NCI-H128 (cell line): Measurements from ENCODE around the gene STPG3.
"Not testable (repeated sequence)": the region's sequence is repeated elsewhere in the genome, so short reads cannot be mapped to it uniquely, and the experiment has no call there.

Source experiments
- DNase-seq: peaks from one replicate; lab custom pipeline; 2025; ENCODE audit not compliant: unreplicated experiment; lab: John Stamatoyannopoulos, UW

STPG3 gene

DNA sequence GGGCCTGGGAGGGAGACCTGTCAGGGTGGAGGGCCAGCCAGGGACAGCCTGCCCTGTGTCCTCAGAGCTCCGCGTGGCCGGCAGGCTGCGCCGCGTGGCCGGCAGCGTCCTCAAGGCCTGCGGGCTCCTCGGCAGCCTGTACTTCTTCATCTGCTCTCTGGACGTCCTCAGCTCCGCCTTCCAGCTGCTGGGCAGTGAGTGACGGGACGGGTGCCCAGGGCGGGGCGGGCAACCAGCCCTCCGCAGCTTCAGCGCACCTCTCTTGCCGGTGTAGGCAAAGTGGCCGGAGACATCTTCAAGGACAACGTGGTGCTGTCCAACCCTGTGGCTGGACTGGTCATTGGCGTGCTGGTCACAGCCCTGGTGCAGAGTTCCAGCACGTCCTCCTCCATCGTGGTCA is 18.6 kb upstream of the STPG3 start:
- DNase-seq = no peak

DNA sequence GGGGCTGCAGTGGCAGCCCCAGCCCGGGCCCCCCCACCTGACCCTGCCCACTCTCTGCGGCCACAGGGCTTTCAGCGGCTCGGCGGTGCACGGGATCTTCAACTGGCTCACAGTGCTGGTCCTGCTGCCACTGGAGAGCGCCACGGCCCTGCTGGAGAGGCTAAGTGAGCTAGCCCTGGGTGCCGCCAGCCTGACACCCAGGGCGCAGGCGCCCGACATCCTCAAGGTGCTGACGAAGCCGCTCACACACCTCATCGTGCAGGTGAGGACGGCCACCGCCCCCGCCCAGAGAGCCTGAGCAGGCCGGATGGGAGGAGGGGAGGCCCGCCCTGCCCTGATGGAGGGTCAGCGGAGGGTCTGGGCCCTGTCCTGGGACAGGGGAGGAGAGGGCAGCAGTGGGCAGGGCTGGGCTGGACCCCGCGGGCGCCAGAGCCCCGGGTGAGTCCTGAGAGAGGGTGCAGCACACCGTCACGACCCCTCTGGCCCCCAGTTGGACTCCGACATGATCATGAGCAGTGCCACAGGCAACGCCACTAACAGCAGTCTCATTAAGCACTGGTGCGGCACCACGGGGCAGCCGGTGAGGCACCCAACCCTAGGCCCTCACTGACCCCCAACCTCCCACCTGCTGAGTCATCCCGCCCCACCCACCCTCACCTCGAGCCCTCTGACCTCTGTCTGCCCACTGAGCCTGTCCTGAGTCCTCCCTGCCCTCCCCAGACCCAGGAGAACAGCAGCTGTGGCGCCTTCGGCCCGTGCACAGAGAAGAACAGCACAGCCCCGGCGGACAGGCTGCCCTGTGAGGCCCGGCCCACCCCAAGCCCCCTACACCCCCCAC is 17.7 kb upstream of the STPG3 start:
- DNase-seq = no peak

DNA sequence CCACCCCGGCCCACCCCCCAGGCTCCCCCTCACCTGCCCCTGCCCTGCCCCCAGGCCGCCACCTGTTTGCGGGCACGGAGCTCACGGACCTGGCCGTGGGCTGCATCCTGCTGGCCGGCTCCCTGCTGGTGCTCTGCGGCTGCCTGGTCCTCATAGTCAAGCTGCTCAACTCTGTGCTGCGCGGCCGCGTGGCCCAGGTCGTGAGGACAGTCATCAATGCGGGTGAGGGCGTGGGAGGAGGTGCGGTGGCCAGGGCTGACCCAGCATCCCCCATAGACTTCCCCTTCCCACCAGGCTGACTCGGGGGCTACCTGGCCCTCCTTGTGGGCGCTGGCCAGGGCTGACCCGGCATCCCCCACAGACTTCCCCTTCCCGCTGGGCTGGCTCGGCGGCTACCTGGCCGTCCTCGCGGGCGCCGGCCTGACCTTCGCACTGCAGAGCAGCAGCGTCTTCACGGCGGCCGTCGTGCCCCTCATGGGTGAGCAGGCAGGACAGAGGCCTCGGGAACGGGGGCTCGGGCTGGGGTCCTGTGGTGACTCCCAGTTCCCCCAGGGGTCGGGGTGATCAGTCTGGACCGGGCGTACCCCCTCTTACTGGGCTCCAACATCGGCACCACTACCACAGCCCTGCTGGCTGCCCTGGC is 16.9 kb upstream of the STPG3 start:
- DNase-seq = no peak

DNA sequence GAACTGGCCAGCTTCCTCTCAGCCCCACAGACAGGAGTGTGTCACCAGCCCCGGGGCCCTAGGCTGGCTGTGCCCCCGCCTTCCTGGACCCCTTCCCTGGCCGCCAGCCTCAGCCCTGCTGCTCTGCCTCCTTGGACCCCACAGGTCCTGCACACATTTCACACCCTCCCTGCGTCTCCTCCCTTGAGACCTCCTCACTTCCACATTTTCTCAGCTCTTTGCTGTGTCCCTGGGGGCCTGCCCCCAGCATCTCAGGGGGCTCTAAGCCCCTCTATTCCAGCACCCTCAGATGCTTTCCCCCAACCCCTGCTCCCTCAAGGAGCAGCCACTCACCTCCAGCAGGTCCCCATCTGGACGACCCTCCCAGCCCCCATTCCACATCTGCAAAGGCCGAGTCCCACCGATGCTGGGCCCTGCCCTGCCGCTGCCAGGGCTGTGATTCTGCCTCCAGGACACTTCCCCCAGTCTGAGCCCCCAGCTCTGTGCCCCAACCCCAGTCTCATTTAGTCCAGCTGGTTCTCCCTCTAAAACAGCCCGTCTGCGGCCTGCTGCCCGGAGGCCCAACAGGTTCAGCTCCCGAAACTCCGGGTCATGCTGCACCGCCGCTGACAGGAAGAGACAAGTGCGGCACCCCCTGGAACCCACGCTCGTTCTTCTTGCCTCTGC is 16.2 kb upstream of the STPG3 start:
- no peak for DNase-seq

DNA sequence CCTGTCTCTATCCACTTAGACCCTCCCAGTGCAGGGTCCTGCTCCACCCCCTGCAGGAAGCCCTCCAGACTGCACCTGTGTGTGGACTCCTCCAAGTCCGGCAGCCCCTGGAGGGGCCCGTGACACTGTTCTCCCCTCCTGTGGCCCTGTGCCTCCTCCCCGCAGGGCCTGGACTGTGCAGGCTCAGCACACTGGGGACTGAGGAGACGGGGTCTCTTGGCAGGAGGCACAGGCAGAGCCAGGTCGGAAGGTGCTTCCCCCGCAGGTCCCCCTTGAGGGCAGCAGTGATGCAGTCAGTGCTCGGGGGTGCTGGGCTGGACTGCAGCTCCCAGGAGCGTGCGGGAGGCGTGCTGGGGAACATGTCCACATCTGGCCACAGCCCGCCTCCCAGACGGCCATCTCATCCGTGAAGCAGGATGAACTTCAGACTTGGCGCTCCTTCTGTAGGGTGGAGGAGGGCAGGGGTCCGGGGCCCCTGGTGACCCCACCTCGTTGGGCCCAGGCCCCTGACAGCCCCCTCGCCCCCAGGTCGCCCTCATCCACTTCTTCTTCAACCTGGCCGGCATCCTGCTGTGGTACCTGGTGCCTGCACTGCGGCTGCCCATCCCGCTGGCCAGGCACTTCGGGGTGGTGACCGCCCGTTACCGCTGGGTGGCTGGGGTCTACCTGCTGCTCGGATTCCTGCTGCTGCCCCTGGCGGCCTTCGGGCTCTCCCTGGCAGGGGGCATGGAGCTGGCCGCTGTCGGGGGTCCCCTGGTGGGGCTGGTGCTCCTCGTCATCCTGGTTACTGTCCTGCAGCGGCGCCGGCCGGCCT is 15.5 kb upstream of the STPG3 start:
- DNase-seq = no peak

DNA sequence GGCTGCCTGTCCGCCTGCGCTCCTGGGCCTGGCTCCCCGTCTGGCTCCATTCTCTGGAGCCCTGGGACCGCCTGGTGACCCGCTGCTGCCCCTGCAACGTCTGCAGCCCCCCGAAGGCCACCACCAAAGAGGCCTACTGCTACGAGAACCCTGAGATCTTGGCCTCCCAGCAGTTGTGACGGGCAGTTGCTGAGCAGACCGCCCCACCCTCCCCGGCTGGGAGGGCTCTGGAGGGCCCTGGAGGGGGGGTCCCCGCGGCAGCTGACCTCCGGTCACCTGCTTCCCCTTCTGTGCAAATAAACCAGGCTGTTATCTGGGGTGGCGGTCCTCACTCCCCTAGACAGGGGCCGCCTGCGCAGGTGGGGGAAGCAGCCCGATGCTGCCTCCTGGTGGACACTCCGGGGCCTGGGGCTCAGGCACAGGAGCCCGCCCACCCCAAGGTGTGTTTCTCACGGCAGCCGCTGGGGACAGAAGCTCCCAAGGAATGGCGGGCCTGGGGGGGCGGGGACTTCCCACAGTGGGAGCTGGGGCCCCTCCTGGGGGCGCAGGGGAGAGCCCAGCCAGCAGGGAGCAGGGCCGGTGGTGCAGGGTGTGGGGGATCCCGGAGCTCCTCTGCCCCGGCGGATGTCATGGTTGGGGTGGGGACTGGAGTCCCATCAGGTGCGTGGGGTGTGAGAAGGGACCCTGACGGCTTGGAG is 14.7 kb upstream of the STPG3 start:
- DNase-seq = peak; percentile 81

DNA sequence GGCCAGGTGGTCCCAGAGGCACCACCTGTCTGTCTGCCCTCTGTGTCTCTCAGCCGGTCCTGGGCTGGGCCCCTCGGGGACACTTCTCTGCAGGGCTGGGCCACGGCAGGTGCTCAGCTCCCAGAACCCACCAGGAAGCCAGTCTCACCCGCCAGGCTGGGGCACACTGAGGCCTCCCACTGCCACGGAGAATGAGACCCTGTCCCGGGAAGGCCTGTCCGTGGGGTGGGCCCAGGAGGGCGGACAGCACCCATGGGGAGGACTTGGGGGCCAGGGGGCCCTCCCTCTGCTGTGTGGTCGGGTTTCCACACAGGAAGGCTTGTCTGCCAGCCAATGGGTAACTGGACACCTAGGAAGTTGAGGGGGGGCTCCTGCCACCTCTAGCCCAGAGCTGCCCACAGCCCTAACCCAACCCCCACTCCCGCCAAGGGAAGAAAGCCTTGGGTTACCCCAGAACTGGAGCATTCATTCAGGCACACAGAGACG is 14.1 kb upstream of the STPG3 start:
- DNase-seq = peak; percentile 31

DNA sequence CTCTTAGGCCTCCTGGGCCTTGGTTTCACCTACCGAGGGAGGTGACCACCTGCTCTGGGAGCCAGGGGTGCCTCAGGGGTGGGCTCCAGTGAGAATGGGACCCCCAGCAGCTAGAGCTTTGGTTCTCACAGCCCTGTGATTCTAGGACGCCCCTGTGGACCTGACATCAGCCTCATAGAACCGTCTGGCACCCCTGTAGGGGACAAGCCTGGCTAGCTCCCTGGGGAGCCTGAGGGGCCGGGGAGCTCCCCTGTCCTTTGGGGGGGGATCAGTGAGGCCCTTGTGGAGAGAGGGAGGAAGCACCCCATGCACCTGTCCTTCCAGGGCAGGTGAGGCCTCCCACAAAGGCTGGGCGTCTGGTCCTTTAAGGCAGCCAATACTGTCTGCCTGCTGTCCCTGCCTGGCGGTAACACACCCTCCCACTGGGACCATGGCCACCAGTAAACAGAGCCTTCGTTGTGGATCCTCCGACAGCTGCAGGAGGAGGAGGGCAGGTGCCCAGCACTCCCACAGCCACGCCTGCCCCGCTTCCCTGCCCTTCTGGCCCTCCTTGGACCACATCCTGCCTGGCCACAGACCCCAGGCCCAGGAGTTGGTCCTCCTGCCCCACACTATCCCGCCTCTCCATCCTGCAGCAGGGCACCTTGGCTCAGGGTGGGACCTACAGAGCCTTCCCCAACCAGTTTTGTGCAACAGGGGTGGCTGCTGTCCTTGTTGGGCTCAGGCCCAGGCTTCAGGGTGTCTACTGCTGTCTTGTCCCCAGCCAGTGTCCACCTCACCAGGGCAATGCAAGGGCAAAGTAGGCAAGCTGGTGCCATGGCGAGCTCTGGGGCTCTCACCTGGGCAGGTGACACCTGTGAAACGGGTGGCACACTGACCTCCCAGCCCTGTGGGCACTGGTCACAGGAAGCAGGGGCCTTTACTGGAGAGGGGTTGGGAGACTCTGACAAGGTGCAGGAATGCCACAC is 13.0 kb upstream of the STPG3 start:
- DNase-seq = no peak

DNA sequence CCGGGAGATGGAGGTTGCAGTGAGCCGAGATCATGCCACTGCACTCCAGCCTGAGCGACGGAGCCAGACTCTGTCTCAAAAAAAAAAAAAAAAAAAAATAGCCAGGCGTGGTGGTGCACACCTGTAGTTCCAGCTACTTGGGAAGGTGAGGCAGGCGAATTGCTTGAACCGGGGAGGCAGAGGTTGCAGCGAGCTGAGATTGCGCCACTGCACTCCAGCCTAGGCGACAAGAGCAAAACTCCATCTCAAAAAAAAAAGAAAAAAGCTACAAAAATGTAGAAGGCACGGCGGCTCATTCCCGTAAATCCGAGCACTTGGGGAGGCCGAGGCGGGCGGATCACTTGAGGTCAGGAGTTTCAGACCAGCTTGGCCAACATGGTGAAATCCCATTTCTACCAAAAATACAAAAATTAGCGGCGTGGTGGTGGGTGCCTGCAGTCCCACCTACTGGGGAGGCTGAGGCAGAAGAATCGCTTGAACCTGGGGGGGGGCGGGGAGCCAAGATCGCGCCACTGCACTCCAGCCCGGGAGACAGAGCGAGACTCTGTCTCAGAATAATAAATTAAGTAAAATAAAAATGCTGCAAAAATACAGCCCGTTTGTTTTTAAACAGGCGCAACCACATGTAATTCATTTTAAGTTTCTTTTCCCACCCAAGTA is 11.4 kb upstream of the STPG3 start:
- not testable (repeated sequence) for DNase-seq

DNA sequence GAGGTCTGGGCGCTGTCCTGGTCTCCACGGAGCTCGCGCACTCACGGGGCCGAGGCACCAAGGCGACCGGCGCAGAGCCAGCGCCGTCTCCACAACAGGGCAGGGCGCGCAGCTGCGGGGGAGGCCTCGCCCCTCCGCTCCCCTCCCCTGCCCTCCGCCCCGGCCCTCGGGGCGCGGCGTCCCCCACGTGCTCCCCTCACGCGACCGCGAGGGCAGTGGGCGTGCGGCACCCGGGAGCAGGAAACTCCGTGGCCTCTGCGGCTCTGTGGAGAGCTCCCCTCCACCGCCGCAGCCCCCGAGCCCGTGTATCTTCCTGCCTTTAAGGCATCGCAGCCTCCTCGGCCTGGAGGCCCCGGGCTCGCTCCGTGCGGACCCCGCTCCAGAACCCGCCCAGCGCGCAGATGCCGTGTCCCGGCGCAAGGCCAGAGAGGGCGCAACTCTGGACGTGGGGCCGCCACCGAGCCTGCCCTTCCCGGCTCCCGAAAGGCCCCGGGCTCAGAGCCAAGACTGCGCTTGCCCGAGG is 10.7 kb upstream of the STPG3 start:
- peak; percentile 49 for DNase-seq

DNA sequence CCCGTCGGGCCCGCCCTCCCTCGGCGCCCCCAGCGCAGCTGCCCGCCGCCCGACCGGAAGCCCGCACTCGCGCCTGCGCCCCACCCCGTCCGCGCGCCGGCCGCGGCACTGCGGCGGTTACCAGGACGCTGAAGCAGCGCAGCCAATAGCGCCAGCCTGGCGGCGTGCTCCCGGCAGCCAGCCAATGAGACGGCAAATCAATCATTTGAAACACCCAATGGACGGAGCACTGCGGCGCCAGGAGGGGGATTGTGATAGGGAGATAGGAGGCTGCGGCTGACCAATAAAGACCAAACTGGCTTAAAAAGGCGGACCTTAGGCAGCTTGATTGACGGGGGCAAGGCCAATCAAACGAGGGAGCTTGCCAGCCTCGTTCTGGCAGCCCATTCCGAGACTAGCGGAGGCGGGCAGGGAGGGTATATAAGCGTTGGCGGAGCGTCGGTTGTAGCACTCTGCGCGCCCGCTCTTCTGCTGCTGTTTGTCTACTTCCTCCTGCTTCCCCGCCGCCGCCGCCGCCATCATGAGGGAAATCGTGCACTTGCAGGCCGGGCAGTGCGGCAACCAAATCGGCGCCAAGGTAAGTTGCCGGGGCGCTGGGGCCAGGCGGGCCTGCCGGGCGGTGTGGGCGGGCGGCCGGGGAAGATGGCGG is 10.1 kb upstream of the STPG3 start, which contains the start of gene TUBB4B:
Gene TUBB4B, plus strand, starts transcription at position 447 of the 649 bp plus-strand sequence. Its CDS starts 74 bp downstream, at position 521.
- DNase-seq = peak; percentile 99

DNA sequence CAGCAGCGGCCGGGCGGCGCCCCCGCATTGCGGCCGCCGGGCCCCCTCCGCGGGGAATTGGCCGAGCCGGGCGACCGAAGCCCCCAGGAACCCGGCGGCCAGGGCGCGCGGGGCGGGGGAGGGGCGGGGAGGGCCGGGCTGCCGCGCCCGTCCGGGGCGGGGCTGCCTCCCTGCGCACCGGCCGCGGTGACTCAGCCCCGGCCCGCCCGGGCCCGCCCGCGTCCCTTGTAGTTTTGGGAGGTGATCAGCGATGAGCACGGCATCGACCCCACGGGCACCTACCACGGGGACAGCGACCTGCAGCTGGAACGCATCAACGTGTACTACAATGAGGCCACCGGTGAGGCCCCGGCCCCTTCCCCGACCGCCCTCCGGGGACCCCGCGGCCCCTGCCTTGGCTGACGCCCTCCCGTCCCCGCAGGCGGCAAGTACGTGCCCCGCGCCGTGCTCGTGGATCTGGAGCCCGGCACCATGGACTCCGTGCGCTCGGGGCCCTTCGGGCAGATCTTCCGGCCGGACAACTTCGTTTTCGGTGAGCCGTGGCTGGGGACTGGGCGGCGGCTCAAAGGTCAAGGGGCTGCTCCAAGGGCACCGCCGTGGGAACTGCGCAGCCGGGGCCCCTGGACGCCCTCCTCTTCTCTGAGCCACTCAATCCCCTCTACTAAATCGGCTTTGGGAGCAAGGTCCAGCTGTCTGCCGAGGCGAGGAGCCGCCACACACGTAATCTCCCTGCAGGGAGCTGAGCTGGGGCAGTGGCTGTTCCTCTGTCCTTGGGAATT is 9.4 kb upstream of the STPG3 start:
- DNase-seq = no peak

DNA sequence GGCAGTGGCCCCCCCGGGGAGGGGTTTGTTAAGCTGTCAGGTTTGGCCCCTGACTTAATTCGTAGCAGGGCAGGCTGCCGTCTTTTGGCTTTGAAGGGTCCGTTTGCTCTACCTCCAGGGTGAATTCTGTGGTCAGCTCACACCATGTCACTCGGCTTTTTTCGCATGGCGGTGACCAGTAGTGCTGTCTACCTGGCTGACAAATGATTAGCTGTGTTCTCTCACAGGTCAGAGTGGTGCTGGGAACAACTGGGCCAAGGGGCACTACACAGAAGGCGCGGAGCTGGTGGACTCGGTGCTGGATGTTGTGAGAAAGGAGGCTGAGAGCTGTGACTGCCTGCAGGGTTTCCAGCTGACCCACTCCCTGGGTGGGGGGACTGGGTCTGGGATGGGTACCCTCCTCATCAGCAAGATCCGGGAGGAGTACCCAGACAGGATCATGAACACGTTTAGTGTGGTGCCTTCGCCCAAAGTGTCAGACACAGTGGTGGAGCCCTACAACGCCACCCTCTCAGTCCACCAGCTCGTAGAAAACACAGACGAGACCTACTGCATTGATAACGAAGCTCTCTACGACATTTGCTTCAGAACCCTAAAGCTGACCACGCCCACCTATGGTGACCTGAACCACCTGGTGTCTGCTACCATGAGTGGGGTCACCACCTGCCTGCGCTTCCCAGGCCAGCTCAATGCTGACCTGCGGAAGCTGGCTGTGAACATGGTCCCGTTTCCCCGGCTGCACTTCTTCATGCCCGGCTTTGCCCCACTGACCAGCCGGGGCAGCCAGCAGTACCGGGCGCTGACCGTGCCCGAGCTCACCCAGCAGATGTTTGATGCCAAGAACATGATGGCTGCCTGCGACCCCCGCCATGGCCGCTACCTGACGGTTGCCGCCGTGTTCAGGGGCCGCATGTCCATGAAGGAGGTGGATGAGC is 8.6 kb upstream of the STPG3 start:
- no peak for DNase-seq

DNA sequence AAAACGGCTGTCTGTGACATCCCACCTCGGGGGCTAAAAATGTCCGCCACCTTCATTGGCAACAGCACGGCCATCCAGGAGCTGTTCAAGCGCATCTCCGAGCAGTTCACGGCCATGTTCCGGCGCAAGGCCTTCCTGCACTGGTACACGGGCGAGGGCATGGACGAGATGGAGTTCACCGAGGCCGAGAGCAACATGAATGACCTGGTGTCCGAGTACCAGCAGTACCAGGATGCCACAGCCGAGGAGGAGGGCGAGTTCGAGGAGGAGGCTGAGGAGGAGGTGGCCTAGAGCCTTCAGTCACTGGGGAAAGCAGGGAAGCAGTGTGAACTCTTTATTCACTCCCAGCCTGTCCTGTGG is 7.8 kb upstream of the STPG3 start:
- DNase-seq = not testable (repeated sequence)

DNA sequence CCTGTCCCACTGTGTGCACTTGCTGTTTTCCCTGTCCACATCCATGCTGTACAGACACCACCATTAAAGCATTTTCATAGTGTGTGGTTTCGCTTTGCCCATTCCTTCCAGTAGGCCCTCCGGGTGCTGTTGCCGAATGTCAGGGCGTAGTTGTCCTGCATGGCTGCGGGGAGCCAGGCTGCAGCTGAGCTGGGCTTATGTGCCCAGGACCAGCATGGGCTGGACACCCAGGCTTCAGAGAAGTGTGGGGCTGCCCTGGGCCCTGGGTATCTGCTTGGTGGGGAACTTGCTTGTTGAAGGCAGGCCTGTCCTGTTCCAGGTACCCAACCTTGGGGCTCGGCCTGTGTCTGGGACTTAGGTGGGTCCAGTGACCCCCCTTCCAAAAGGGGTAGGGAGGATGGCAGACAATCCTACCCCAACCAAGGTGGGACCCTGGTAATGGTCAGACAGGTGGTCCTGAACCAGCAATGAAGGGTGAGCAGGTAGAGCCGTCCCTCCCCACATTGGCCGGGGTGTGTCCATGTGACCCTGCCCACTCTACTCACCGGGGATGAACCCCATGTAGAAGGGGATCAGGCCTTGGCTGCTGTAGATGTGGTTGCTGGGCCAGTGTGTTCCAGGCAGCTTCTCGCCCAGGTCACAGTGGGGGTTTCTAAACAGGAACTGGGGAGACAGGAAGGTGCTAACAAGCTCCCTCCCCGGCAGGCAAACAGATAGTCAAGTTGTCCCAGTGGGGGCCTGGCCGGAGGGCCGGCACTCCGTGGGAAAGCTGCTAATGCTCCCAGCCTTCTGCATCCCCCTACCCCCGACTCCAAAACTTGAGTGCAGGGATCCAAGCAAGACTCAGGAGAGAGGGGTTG is 7.2 kb upstream of the STPG3 start:
- DNase-seq = no peak
